HL-60/S4 treated with retinoic acid at 250 ng/mL for 4 days and 3 days (cell line): ENCODE data around the gene KLF6.

Source experiments
- in situ Hi-C: fragments of 300-500 bp; cut with MboI; formaldehyde crosslinking; loops from 2 replicates; pipeline ENCODE4 v1.7.0; 2022; ENCODE audit warnings: low sequenced_read_pairs

Gene KLF6

DNA sequence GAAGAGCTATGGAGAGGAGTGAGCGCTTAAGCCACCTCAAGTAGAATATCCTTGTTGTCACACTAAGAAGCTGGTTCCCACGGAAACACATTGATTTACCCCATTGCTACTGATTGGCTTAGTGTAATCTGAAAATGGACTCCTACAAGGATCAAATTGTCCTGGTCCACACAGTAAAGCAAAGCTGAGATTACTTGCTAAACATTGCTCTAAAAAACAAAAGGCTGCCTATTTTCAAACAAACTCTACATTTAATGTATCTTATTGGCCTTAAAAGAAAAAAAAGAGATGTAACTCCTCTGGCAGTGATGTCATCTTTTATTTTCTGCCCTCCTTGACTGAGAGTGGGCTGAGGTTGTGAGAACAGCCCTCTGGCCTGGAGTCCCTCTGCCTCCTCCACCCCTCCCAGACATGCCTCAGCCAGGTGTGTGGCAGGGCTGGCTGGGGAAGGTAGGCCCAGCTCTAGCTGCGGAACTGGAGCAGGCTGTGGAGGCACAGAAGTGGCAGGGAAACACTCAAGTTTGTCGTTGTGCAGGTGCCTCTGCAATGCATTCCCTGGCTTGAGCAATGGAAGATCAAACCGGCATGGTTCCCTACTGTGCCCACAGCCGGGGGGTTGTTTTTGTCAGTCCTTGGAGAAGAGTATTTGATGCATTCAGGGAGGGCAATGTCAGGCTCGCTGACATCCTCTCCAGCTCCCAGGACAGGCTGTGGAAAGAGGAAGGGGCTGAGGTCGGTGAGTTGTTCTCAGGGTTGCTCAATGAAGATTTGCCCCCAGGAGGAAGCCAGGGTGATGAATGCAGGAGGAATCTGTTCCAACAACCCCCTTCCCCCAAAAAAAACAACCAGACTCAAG is 9.1 kb downstream of the KLF6 start:
- in situ Hi-C loops: no loop called here

DNA sequence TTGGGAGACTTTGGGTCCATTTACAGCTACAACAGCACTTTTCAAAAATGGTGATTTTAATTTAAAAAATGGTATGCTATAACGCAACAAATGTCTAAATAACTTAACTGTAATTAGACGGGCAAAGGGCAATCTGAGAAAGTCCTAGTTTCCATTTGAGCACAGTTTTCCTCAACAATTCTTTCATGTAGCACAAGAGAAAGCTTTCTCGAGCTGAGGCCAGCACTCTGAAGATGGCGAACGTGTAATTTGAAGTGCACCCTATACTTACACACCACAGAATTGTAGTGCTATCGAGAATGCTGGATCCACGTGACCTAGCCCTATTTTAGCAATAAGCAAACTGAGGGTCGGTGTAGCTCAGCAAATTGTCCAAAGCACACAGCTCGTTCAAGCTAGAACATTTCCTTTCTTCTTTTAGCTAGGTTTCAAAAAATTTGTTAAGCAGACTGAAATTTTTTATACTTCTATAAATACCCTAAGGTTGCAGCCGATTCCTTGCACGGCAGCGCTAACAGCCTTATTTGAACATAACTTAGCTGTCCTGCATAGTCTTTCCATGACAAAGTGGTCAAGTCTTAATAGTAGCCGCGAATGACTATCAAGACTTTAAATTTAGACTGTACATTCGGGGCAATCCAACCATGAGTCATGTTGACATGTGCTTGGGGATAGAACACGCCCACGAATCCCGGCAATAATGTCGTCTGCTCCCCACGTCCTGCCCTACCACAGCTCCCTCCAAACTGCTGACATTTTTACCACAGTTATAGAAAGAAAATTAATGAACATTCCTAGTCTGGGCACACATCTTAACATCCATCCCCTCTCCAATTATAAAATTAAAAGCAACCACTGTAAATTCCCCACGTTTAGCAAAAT is 10.0 kb downstream of the KLF6 start:
- in situ Hi-C loops: no loop called here

GRCh38 chr10:3774018-3774813 is 10.8 kb downstream of the KLF6 start:
- in situ Hi-C loops: no loop called here

DNA sequence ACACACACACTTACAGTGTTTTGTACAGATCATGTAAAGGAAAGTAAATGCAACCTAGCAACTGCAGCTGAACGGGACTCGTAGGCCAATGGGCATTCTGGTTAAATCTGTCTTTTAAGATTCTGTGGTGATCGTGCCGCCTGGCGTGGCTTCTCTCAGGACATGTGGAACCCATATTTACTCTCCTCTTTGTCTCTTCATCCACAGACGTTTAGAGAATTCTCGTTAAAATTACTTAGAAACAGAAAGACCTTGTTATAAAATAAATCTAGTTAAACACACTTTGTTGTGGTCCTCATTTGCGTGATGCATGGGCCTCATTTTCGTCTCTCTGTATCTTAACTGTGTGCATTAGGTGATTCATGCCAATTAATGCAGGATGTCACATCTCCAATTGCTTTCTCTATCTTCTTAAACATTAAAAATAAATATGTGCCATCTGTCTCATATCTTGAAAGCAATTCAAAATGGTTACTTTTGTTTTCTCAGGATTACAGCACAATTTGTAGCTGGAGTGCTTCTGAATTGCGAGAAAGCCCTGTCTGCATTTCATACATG is 11.5 kb downstream of the KLF6 start:
- in situ Hi-C loops: no loop called here

DNA sequence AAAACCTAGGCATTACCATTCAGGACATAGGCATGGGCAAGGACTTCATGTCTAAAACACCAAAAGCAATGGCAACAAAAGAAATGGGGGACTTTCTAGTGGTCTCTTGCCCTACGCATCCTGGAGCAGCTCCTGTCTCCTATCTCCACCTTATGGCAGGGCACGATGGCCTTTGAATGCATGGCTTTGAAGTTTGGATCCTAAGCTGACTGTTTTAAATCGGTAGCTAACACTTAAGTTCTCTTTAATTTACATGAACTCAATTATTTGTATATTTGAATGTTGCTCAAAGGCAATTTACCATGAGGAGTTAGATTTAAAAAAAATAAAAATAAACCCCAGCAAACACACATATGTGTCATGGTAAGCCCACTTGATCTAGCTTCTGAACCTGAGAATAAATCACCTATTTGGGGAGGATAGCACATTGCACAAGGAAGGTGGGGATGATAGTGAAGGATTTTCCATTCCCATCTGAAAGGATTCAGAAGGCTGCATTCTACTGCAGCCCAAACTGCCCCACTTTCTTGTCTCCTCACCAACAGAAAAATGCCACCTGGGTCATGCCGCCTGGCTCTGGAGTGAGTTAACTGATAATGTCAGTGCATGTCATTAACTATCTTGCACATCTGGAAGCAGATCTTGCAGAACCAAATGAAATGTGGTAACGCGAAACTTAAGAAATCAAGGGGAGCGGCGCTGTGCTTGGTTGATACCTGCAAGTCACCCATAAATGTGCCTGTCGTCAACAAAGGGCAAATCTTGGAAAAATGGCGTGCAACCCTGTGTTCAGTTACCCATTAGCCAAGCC is 12.4 kb downstream of the KLF6 start:
- in situ Hi-C loops: no loop called here

- in situ Hi-C loops: no loop called here
Measured at GRCh38 chr10:3770611-3771110, 14.3 kb downstream of the KLF6 start.

GRCh38 chr10:3769556-3769955 is 15.5 kb downstream of the KLF6 start:
- in situ Hi-C loops: no loop called here

DNA sequence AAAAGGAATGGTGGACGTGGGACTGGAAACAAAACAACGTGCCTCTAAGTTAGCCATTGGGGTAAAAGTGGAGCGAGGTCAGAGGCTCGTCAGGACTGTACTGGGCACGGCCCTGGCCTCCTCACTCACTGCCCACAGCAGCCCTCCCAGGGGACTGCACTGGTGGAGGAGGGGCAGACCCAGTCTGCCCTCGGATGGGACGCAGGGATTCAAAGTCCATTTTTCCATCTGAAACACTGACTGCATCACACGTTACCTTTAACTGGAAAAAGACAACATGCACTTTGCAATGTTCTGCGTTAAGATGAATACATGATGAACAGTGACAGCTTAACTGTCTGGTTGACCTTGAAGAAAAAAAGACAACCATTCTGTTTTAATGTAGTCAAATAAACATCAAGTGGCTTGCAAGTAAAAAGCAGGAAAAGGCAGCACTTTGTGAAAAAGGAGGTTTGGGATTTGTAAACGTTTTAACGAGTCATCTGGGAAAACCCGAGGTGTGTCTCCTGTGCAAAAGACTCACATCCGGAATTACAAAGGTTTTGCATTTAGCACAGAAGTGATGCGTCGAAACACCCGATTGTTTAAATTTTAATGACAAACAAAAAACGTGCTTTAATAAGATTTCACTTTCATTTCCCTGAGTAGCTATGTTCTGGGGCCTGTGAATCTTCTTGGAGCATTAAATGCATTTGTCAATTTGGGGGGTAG is 18.8 kb downstream of the KLF6 start:
- in situ Hi-C loops: no loop called here

GRCh38 chr10:3765146-3765545 is 19.9 kb downstream of the KLF6 start:
- in situ Hi-C loops: no loop called here

GRCh38 chr10:3764626-3765112 is 20.3 kb downstream of the KLF6 start:
- in situ Hi-C loops: no loop called here

- in situ Hi-C loops: no loop called here
Measured at GRCh38 chr10:3763852-3764625, 21.0 kb downstream of the KLF6 start.

GRCh38 chr10:3763035-3763456 is 22.0 kb downstream of the KLF6 start:
- in situ Hi-C loops: no loop called here

DNA sequence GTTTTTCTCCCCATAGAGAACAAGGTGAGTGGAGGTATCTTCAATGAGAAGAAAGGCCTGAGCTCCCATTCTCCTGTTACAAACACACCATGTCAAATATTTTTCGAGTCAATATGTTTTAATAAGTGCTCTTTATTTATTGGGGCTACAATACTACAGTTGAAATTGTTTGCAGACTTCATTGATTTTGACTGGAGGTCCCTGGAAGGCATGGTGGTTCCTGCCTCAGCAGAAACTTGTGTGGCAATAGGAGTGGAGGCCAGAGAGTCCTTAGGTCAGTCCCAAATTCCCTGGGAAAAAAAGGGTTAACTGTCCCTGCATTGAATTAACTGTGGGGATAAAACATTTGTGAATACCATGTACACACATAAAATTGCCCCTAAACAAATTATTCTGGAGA is 22.7 kb downstream of the KLF6 start:
- in situ Hi-C loops: no loop called here

DNA sequence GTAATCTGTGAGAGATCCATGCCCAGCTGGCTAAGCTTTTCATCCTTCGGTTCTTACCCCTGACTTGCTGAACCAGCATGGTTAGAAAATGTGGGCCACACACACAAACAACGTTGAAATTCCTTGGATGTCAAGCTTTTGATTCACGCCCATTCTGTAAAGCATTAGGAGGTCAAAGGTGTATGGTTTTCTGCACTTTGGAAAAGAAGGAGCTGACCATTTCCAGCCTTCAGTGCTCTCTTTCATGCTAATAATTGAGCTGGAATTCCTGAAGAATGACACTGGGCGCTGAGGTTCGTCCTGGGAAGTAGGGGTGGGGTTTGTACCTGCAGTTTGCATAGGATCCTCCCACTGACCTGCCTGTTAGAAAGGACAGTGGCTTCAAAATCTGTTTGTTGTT is 23.1 kb downstream of the KLF6 start:
- in situ Hi-C loops: no loop called here

GRCh38 chr10:3761021-3761686 is 23.9 kb downstream of the KLF6 start:
- in situ Hi-C loops: no loop called here

DNA sequence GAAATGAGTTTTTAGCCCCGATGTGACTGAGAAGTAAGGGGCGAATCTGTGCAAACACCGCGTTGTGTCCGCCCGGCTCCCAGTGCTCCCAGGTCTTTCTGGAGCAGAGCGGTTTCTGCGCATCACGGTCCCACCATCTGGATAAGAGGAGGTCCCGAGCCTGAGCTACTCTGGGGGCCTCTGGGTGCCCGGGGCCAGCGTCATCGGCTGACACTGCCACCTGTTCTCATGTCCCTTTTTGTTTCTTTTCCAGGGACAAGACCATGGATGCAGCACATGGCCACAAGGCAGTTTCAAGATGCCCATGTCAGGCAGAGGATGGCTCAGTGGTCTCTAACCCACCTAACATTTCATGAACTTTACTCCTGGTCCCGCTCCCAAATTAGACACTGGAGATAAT is 24.9 kb downstream of the KLF6 start:
- in situ Hi-C loops: no loop called here

GRCh38 chr10:3759397-3759796 is 25.6 kb downstream of the KLF6 start:
- in situ Hi-C loops: no loop called here

GRCh38 chr10:3758491-3758970 is 26.5 kb downstream of the KLF6 start:
- in situ Hi-C loops: no loop called here
